NOMO-1 treated with DMSO at 0.1 percent for 48 hours (cell line): ENCODE data around the gene TBXAS1.

Experiments used
- DNase-seq: peaks from one replicate; lab custom pipeline; 2025; ENCODE audit not compliant: unreplicated experiment; lab: John Stamatoyannopoulos, UW

Gene TBXAS1

DNA sequence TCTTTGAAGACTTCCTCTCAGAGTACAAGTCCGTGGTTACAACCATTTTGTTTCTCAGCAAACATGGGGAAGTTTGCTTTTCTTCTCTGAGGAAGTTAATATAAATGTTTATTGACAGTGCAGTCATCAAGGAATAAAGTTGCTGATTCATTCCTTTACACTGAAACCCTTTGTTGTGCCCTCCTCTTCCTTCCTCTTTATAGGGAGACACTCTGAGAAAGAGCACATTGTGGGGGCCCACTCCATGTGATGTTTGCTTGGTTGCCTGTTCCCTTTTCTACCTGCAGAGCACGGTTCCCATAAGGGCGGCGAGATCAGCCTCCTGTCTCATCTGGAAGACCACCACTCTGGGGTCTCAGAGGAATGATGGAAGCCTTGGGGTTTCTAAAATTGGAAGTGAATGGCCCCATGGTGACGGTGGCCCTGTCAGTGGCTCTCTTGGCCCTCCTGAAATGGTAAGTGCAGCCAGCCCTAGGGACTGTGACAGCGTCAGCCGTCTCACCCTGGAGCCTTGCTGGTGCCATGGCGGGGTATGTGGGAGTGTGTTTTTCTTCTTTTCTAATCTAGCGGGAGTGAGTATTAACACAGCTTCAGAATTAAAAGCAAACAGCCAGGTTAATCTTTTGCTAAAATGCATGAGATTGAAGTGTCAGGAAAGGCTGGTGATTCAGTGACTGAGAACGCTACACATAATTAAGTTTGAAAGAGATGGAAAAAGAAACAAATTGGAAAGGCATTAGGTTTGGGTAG, at the start of gene TBXAS1:
Gene TBXAS1 (plus strand): TSS at position 240 of the 750 bp plus-strand sequence. CDS start 127 bp downstream, at position 367.
- peak; percentile 90 for DNase-seq

DNA sequence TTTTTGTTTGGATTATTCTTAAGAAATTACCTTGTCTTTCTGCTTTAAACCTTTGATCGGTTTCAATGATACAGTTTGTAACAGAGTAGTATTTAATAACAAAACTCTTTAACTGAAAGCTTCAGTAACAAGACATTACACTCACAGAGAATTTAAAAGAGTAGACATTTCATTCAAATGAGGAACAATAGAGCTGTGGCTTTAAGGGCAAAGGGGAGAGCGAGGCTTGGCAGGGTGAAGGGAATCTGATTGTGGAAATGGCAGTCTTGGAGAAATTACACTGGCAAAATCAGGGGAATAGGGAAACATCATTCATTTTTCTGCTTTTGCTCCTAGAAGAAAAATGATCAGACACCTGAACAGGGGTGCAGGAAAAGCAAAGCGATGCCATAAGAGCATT, 46.1 kb upstream of the TBXAS1 start:
- no peak for DNase-seq

DNA sequence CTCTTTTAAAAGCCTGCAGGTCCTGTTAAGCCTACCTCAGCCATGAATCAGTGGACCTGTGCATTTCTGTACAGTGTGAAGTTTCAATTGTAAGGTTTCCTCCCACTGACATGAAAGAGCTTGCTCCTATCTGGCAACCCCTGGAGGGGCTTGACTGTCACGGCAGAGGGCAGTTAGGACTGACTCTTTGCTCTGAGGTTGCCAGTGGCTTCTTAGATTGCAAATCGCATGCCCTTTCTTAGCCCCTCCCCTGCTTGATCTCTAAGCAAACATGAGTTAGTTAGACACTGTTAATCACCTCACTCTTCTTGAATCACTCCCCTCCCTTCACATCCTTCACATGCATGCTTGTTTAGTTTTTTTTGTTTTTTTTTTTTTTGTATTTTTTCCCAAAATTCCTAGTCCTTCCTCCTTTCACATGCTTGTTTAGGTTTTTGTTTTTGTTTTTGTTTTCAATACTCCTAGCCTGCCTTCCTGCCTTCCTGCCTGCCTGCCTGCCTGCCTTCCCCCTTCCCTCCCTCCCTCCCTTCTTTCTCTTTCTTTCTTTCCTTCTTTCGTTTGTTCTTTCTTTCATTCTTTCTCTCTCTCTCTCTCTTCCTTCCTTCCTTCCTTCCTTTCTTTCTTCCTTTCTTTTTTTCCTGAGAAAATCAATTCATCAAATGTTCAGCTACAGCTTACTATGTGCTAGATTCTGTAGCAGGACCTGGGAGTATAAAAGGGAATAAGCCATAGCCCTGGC, 45.2 kb upstream of the TBXAS1 start:
- no peak for DNase-seq

DNA sequence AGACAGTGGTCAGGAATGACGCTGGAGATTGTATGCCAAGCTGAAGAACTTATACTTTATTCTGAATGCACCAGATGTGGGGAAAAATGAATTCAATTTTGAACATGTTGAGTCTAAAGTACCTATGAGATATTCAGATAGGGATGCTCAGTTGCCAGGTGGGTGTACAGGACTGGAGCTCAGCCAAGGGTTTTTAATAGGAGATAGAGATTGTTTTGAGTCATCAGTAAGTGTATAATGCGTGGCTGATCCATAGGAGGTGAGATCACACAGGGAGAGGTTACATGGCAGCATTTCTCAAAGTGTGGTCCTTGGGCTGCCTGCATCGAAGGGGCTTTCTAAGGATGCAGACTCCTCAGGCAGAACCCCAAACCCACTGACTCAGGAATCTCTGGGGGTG, 44.4 kb upstream of the TBXAS1 start:
- DNase-seq = no peak

DNA sequence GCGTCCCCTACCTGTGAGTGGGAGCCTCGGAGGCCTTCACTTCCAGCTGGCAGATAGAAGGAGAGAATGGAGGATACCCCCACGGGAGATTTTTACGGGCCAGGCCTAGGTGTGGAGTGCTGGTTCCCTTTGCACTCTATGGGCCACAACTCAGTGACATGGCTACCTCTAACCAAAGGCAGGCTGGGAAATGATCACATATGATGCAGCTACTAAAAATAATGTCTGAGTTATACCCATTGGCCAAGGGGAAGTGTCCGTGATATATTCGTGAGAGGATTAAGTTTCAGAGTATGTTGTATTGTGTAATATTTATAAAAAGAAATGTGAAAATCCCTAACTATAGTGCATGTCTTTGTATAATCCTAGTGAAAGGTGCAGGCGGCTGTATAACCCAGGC, 37.7 kb upstream of the TBXAS1 start:
- peak; percentile 7 for DNase-seq

DNA sequence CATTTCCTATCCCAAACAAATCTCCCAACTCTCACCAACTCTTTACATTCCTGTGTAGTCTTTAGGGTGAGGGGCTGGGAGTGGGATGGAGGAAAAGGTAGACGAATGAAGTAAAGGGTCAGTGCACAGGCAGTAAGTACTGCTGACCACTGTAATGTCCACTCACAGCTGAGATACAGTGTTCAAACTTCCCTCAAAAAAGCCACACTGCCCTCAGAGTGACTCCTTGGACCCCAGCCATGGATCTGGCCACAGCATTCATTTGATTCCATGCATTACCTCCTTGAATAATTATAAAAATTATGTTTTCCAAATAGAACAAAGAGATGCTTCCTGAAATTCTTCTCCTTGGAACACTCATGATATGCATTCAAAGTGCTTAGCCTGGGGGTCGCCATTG, 31.5 kb upstream of the TBXAS1 start:
- DNase-seq = no peak

DNA sequence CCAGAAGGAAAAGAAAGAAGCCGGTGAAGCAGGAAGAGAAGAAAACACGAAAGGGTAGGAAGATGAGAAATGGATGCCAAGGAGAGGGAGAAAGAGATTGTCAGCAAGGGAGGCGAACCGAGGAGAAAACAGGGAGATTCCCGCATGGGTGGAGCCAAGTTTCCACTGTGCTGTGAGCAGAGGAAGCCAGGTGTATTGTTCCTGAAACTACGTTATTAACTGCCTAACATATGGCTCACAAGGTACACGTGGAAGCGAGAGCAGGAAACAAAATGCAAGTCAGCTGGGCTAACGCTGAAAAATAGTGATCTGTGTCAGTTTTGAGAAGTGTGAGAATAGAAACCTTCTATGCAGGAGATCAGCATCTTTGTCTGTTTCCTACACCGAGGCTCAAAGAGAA, 30.8 kb upstream of the TBXAS1 start:
- no peak for DNase-seq

- no peak for DNase-seq
These were observed 30.2 kb upstream of the TBXAS1 start for GRCh38 chr7:139798892-139799291.

- DNase-seq = peak; percentile 66
These were observed 29.5 kb upstream of the TBXAS1 start for GRCh38 chr7:139799586-139799985.

DNA sequence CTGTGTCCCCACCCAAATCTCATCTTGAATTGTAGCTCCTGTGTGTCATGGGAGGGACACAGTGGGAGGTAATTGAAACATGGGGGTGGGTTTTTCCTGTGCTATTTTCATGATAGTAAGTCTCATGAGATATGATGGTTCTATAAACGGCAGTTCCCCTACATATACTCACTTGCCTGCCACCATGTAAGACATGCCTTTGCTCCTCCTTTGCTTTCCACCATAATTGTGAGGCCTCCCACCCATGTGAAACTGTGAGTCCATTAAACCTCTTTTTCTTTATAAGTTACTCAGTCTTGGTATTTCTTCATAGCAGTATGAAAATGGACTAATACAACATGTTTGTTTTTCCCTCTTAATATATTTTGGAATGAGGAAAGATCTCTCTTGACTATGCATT, 24.5 kb upstream of the TBXAS1 start:
- no peak for DNase-seq

- no peak for DNase-seq
These were observed 22.1 kb upstream of the TBXAS1 start for GRCh38 chr7:139807009-139807408.

GRCh38 chr7:139808427-139808826, 20.6 kb upstream of the TBXAS1 start:
- no peak for DNase-seq

DNA sequence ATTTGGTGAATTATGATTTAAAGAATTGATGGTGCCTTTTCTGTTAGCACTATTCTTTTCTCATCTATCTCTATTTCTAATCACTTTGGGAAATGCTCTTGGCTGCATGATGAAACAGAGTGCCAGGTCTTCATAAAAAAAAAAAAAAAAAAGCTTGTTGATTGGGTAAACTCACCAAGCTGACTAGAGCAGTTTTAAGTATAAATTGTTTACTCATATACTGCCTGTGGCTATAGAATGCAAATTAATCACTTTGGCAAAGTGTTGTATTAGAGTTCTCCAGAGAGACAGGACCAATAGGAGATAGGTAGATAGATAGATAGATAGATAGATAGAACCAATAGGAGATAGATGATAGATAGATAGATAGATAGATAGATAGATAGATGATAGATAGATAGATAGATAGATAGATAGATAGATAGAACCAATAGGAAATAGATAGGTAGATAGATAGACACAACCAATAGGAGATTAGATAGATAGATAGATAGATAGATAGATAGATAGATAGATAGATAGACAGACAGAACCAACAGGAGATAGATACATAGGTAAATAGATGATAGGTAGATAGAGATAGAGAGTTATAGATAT, 20.1 kb upstream of the TBXAS1 start:
- no peak for DNase-seq

GRCh38 chr7:139811066-139811465, 18.0 kb upstream of the TBXAS1 start:
- DNase-seq = peak; percentile 2

- DNase-seq = no peak
These were observed 15.9 kb upstream of the TBXAS1 start for GRCh38 chr7:139813151-139813550.

GRCh38 chr7:139813689-139814088, 15.4 kb upstream of the TBXAS1 start:
- no peak for DNase-seq

GRCh38 chr7:139817249-139817648, 11.8 kb upstream of the TBXAS1 start:
- no peak for DNase-seq

DNA sequence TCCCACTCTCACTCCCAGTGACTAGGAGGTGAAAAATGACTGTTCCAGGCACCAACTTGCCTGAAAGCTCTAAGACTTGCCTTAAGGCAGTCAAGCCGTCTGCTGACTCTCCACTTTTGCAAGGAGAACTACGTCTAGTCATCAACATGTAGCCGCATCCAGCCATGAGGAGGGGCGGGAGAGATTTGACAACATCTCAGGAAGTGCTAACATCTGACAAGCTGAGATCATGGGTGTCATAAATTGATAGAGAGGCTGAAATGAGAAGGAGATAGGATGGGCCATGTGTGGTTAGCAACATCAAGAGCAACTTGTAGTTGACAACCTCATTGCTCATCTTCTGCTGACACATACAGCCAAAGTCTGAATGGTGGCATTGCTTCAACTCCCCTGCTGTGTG, 9.0 kb upstream of the TBXAS1 start:
- DNase-seq = no peak

DNA sequence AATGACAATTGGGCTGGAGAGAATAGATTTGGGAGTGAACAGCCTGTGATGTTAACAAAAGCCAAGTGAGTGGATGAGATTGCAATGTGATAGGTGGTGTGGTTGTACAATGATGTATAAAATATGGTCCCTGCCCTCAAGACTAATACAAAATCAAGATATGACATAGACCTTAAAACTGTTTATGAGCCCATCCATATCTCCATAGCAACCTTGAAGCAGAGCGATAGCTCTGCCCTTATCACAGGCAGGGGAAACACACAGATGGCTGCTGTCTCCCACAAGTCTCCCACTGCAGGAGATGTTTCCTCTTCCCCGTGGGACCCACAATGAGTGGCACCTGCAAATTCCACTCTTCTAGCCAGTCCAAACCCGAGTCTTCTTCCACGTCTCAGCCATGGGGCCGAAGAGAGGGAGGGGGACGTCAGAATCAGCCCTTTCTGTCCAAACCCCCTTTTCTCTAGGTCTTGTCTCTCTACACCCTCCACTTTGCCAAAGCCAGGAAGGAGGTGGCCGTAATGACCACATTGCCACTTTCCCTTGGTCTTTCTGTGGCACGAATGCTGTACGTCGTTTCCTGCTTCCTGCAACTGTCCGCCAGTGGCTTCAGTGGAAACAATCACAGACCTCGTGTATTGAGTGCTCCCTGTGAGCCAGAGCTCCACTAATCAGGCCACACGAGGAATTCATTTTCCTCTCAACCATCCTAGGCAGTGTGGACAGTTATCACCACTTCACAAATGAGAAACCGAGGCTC, 7.5 kb upstream of the TBXAS1 start:
- DNase-seq = no peak

- no peak for DNase-seq
These were observed 6.2 kb upstream of the TBXAS1 start for GRCh38 chr7:139822855-139823254.

- no peak for DNase-seq
These were observed 5.0 kb upstream of the TBXAS1 start for GRCh38 chr7:139823959-139824521.
